Caco-2 (cell line): ENCODE data around the gene IQSEC3. TPM values are rescaled to one million over a fixed set of nuclear protein-coding genes. Genes with fewer than 3 reads are reported as not detected.

Experiments used
- BruUV-seq: library from RNA; stranded (reverse); fragments of 400-500 nt; replicated peaks from 2 replicates; lab custom pipeline; 2021; lab: Mats Ljungman, UMichigan
- CTCF ChIA-PET: fragments of 300-600 bp; sonication (Branson Sonifier 250); formaldehyde crosslinking; loops from one replicate; lab custom pipeline; 2022; ENCODE audit warnings: antibody characterized with exemption; lab: Charles Lee
- POLR2A ChIA-PET: fragments of 300-600 bp; sonication (Branson Sonifier 250); formaldehyde crosslinking; loops from one replicate; lab custom pipeline; 2022; ENCODE audit warnings: antibody characterized with exemption; lab: Charles Lee
- DNase-seq, 2 experiments: peaks; one replicate each; pipeline versions ENCODE4 v3.0.0 to v3.0.0-alpha.2; 2020 to 2022
- H3K27me3 ChIP-seq: replicated peaks from 2 replicates; pipeline ENCODE4 v1.6.0; 2011; ENCODE audit warnings: low read length; ENCODE audit not compliant: control insufficient read depth, insufficient read depth
- H3K36me3 ChIP-seq: 2 replicates; pipeline ENCODE4 v1.5.1; 2011; ENCODE audit warnings: low read length; ENCODE audit not compliant: control insufficient read depth, insufficient read depth
- H3K4me1 ChIP-seq: fragments of 250-450 bp; sonication (Bioruptor Pico); 2 replicates; pipeline ENCODE4 v1.5.1; 2020; ENCODE audit warnings: mild to moderate bottlenecking
- H3K4me3 ChIP-seq: 2 replicates; pipeline ENCODE4 v1.5.1; 2011; ENCODE audit warnings: low read depth, mild to moderate bottlenecking, control low read depth, low read length
- H3K9me3 ChIP-seq: fragments of 250-450 bp; sonication (Bioruptor Pico); 2 replicates; pipeline ENCODE4 v1.5.1; 2020; ENCODE audit warnings: mild to moderate bottlenecking, moderate library complexity
- H3K27ac Mint-ChIP-seq: one replicate; pipeline ENCODE4 v1.8.0; 2022; ENCODE audit warnings: mixed read lengths; ENCODE audit not compliant: unreplicated experiment
- H3K27me3 Mint-ChIP-seq: one replicate; pipeline ENCODE4 v1.8.0; 2022; ENCODE audit warnings: mixed read lengths; ENCODE audit not compliant: insufficient read depth, unreplicated experiment
- H3K36me3 Mint-ChIP-seq: one replicate; pipeline ENCODE4 v1.8.0; 2022; ENCODE audit warnings: mild to moderate bottlenecking, mixed read lengths; ENCODE audit not compliant: insufficient read depth, unreplicated experiment
- H3K4me1 Mint-ChIP-seq: one replicate; pipeline ENCODE4 v1.8.0; 2022; ENCODE audit warnings: low read depth, mixed read lengths; ENCODE audit not compliant: unreplicated experiment
- H3K4me3 Mint-ChIP-seq: one replicate; pipeline ENCODE4 v1.8.0; 2022; ENCODE audit warnings: mild to moderate bottlenecking, moderate library complexity, mixed read lengths; ENCODE audit not compliant: unreplicated experiment
- H3K9me3 Mint-ChIP-seq: one replicate; pipeline ENCODE4 v1.8.0; 2022; ENCODE audit warnings: mixed read lengths; ENCODE audit not compliant: unreplicated experiment
- intact Hi-C: fragments of 100-400 bp; cut with micrococcal nuclease; formaldehyde crosslinking; loops from one replicate; pipeline ENCODE4 v1.10.0; 2022; ENCODE audit not compliant: unreplicated experiment
- total RNA-seq: library from RNA; stranded (reverse); gene quantifications from 2 replicates; pipeline ENCODE4 v1.2.3, GENCODE V29; 2022
- TF ChIP-seq, protein P1 (sequence below), 2 experiments: fragments of 200-600 bp in 1 of 2; IDR thresholded peaks; 1 replicate in 1 of 2; 2 replicates in 1 of 2; pipeline versions ENCODE4 v1.5.1 to v1.8.0; 2011 to 2022; ENCODE audit warnings: antibody characterized with exemption in 1 of 2, control low read depth in 1 of 2, inconsistent platforms in 1 of 2, low read depth in 1 of 2, low read length in 1 of 2, mild to moderate bottlenecking in 1 of 2, moderate library complexity in 1 of 2; ENCODE audit not compliant: insufficient read depth in 1 of 2, severe bottlenecking in 1 of 2, unreplicated experiment in 1 of 2

Gene IQSEC3
- total RNA-seq, 1 experiment from 2014 or later: 0.59 TPM

- H3K36me3 ChIP-seq: no peaks in the 10 kb centered on the region
- no peaks in the 10 kb centered on the region for H3K9me3 ChIP-seq
- ChIA-PET CTCF (interaction anchor here (0.7 to 1.8 kb wide), 8 partner anchors 9 to 74 kb away, joined by 3 to 14 read pairs (median 3); partner anchors contain the start of gene SLC6A13), POLR2A (no interaction called here)
- intact Hi-C loops: no loop called here
- Mint-ChIP-seq H3K36me3 (no peaks in the 10 kb centered on the region), H3K4me3 (no peak overlapping the region), H3K27ac (no peak overlapping the region), H3K4me1 (peaks cover 3% of the 10 kb centered on the region), H3K9me3 (no peaks in the 10 kb centered on the region), H3K27me3 (peaks cover 5% of the 10 kb centered on the region)
- DNase-seq: no peak
- no peaks in the 10 kb centered on the region for H3K27me3 ChIP-seq
- no peak overlapping the region for H3K4me3 ChIP-seq
- TF ChIP-seq, protein P1, sequence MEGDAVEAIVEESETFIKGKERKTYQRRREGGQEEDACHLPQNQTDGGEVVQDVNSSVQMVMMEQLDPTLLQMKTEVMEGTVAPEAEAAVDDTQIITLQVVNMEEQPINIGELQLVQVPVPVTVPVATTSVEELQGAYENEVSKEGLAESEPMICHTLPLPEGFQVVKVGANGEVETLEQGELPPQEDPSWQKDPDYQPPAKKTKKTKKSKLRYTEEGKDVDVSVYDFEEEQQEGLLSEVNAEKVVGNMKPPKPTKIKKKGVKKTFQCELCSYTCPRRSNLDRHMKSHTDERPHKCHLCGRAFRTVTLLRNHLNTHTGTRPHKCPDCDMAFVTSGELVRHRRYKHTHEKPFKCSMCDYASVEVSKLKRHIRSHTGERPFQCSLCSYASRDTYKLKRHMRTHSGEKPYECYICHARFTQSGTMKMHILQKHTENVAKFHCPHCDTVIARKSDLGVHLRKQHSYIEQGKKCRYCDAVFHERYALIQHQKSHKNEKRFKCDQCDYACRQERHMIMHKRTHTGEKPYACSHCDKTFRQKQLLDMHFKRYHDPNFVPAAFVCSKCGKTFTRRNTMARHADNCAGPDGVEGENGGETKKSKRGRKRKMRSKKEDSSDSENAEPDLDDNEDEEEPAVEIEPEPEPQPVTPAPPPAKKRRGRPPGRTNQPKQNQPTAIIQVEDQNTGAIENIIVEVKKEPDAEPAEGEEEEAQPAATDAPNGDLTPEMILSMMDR (IDR thresholded peaks at IDR 0.05; ENCODE audit: insufficient read depth in 1 of 2, low read depth in 1 of 2, low read length in 1 of 2, severe bottlenecking in 1 of 2, unreplicated experiment in 1 of 2): no peak
- no peaks in the 10 kb centered on the region; the same call in 1 of the 2 replicates for H3K4me1 ChIP-seq
- BruUV-seq: no TSS peak
Observed at GRCh38 chr12:218728-219590, 152.4 kb downstream of the IQSEC3 start.

- Histone ChIP-seq H3K36me3 (no peaks in the 10 kb centered on the region), H3K4me3 (no peak overlapping the region), H3K27me3 (no peaks in the 10 kb centered on the region), H3K4me1 (no peaks in the 10 kb centered on the region), H3K9me3 (no peaks in the 10 kb centered on the region)
- Mint-ChIP-seq H3K36me3 (no peaks in the 10 kb centered on the region), H3K27me3 (peaks cover 5% of the 10 kb centered on the region), H3K9me3 (no peaks in the 10 kb centered on the region), H3K4me3 (no peak overlapping the region), H3K27ac (no peak overlapping the region), H3K4me1 (no peaks in the 10 kb centered on the region)
- BruUV-seq: no TSS peak
- TF ChIP-seq, protein P1 (IDR thresholded peaks at IDR 0.05; ENCODE audit: insufficient read depth in 1 of 2, low read depth in 1 of 2, low read length in 1 of 2, severe bottlenecking in 1 of 2, unreplicated experiment in 1 of 2): peak; percentile 89 to 95
- CTCF ChIA-PET: interaction anchor here (0.6 to 1.8 kb wide), 13 partner anchors 9 to 82 kb away, joined by 3 to 14 read pairs (median 3); partner anchors contain the start of gene SLC6A13
- intact Hi-C loops: no loop called here
- peak; percentile 79 to 88 for DNase-seq
- POLR2A ChIA-PET: no interaction called here
Observed at GRCh38 chr12:219891-220352, 153.4 kb downstream of the IQSEC3 start.

DNA sequence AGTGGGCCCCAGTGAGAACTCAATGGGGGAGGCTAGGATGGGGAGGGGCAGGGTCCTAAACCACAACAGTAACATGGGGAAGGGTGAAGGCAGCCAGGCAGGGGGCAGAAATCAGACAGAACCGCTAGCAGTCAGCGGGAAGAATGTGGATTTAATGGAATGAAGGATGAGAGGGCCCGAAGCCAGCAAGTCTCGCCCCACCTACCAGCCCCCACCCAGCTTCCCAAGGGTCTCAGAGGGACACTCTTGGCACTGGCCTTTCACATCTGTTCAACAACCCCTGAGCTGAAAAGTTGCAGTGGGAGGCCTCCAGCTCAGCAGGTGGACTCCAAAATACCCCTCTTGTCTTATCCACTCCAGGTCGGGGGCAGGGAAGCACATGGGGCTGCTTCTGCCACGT, 153.9 kb downstream of the IQSEC3 start:
- Mint-ChIP-seq H3K4me1 (no peaks in the 10 kb centered on the region), H3K4me3 (no peak overlapping the region), H3K36me3 (no peaks in the 10 kb centered on the region), H3K9me3 (no peaks in the 10 kb centered on the region), H3K27ac (no peak overlapping the region), H3K27me3 (peaks cover 5% of the 10 kb centered on the region)
- H3K4me3 ChIP-seq: no peak overlapping the region
- ChIA-PET CTCF (interaction anchor here (1.0 to 1.8 kb wide), 3 partner anchors 8 to 18 kb away, joined by 3 to 14 read pairs (median 3); no protein-coding TSS in a partner anchor), POLR2A (no interaction called here)
- no TSS peak for BruUV-seq
- intact Hi-C loops: no loop called here
- DNase-seq: no peak
- no peaks in the 10 kb centered on the region for H3K27me3 ChIP-seq
- H3K9me3 ChIP-seq: no peaks in the 10 kb centered on the region
- no peaks in the 10 kb centered on the region for H3K4me1 ChIP-seq
- no peaks in the 10 kb centered on the region for H3K36me3 ChIP-seq
- TF ChIP-seq, protein P1 (IDR thresholded peaks at IDR 0.05; ENCODE audit: insufficient read depth in 1 of 2, low read depth in 1 of 2, low read length in 1 of 2, severe bottlenecking in 1 of 2, unreplicated experiment in 1 of 2): no peak
